ENCODE data around the gene SLC19A1.

The SLC19A1 gene

DNA sequence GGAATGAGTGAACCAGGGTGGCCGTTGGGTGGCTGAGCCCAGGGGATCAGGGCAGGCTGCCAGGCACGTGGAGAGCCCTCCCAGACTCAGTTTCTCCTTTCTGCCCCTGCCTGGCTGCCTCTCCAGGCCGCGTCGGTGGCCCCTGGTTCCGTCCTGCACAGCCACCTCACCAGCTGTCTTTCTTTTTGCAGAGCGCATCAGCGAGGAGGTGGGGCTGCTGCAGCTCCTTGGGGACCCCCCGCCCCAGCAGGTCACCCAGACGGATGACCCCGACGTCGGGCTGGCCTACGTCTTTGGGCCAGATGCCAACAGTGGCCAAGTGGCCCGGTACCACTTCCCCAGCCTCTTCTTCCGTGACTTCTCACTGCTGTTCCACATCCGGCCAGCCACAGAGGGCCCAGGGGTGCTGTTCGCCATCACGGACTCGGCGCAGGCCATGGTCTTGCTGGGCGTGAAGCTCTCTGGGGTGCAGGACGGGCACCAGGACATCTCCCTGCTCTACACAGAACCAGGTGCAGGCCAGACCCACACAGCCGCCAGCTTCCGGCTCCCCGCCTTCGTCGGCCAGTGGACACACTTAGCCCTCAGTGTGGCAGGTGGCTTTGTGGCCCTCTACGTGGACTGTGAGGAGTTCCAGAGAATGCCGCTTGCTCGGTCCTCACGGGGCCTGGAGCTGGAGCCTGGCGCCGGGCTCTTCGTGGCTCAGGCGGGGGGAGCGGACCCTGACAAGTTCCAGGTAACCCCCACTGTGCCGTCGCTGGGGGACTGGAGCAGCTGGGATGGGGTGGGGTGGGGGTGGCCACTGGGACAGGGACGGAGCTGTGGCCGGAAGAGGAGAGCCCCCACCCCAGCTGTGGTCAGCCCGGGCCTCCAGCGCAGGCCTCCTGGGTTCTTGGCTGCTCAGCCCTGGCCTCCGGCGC is 73.9 kb downstream of the SLC19A1 start:
- no peak for DNase-seq (ENCODE audit: low read depth)
- no peak overlapping the region for H3K4me3 ChIP-seq (ENCODE audit: control insufficient read depth, low read depth, low read length)
- TF ChIP-seq, protein P1, sequence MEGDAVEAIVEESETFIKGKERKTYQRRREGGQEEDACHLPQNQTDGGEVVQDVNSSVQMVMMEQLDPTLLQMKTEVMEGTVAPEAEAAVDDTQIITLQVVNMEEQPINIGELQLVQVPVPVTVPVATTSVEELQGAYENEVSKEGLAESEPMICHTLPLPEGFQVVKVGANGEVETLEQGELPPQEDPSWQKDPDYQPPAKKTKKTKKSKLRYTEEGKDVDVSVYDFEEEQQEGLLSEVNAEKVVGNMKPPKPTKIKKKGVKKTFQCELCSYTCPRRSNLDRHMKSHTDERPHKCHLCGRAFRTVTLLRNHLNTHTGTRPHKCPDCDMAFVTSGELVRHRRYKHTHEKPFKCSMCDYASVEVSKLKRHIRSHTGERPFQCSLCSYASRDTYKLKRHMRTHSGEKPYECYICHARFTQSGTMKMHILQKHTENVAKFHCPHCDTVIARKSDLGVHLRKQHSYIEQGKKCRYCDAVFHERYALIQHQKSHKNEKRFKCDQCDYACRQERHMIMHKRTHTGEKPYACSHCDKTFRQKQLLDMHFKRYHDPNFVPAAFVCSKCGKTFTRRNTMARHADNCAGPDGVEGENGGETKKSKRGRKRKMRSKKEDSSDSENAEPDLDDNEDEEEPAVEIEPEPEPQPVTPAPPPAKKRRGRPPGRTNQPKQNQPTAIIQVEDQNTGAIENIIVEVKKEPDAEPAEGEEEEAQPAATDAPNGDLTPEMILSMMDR (IDR thresholded peaks at IDR 0.05; ENCODE audit: control insufficient read depth, insufficient read depth, low read depth, low read length, missing control alignments): no peak

DNA sequence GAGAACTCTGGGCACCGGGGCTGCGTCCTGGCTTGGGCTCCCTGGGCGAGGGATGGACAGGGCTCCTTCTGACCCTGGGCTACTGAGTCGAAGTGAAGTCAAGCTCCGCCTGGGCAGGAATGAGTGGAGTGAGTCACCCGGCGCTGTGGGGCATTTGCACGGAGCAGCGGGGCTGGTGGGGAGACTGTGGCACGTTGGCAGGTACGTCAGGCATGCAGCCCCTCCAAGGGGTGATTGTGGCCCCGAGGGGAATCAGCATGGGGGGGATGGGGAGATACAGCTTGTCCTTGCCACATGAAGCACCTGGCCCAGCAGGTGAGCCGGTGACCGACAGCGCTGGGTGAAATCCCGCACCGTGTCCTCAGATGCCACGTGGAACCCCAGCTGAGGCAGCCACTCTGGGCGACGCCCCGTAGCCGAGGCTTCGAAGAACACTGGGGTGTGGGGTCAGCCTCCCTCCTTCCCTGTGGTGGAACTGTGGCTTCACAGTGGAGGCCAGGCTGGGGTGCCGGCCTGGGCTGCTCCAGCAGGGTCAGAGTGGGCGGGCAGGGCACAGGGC is 74.9 kb downstream of the SLC19A1 start:
- no peak for DNase-seq (ENCODE audit: low read depth)
- TF ChIP-seq, protein P1 (IDR thresholded peaks at IDR 0.05; ENCODE audit: control insufficient read depth, insufficient read depth, low read depth, low read length, missing control alignments): no peak
- no peak overlapping the region for H3K4me3 ChIP-seq (ENCODE audit: control insufficient read depth, low read depth, low read length)

DNA sequence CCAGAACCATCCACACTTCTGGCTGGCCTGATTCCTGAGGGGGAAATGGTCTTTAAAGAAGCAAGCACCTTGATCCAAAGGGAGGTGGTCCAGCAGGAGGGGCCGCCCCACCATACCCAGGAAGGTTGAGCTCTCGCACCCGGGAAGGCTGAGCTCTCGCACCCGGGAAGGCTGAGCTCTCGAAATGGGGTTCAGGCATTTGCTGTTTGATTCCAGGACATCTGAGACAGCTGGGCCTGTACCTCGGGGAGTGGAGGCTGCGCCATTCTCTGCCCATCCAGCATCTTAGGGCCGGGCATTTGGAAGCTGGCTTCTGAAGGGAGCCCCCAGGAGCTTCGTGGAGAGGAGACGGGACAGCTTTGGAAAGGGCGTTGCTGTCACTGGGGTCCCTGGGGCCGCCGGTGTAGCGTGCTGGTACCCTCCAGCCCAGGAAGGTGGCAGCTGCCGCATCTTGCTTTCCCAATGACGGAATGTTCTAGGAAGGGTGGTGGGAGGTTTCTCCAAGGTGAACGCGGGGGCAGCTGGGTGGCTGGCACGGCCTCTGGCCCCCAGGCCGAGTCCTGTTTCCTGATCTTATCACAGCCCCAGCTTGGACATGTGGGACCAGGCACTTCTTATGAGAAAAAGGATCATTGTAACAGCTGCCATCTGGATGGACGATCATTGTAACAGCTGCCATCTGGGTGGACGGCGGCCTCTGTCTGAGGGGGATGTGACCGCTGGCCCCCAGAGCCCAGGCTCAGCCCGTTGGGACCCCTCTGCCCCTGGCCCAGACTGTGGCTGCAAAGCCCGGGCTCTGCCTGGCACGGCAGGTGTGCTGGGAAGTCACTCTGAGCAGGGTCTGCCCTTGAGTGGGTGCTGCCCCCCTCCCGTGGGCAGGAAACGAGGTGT is 75.7 kb downstream of the SLC19A1 start:
- no peak for DNase-seq (ENCODE audit: low read depth)
- TF ChIP-seq, protein P1 (IDR thresholded peaks at IDR 0.05; ENCODE audit: control insufficient read depth, insufficient read depth, low read depth, low read length, missing control alignments): no peak
- no peak overlapping the region for H3K4me3 ChIP-seq (ENCODE audit: control insufficient read depth, low read depth, low read length)

DNA sequence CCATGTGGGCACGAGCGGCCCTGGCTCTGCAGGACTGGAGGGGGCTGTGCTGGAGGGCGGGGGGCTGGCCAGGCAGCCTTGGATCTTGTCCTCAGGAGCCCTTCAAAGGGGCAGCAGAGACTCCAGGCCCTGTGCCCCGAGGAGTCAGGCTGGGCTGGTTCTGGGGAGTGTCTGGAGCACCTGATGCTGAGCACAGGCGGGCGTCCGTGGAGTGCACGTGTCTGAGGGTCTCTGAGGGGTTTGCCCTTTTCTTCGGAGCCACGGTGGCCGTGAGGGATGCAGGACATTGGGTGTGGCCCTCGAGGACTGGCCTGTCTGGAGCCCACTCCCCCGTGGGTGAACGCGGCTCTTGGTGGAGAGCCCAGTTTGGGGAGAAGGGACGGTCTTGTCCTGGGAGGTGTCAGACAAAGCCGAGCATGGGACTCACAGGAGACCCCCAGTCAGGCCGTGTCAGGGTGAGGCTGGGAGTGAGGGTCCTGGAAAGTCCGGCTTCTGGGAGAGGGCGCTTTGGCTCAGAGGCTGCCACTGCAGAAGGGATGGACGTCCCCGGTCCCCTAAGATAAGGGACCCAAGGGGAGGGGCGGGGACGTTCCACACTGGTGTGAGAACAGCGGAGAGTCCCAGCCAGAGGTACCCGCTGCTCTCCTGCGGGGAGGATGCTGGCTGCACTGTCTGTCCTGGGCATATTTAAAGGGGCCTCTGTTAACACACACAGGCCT is 76.5 kb downstream of the SLC19A1 start:
- no peak for DNase-seq (ENCODE audit: low read depth)
- TF ChIP-seq, protein P1 (IDR thresholded peaks at IDR 0.05; ENCODE audit: control insufficient read depth, insufficient read depth, low read depth, low read length, missing control alignments): no peak
- H3K4me3 ChIP-seq (ENCODE audit: control insufficient read depth, low read depth, low read length): no peak overlapping the region

DNA sequence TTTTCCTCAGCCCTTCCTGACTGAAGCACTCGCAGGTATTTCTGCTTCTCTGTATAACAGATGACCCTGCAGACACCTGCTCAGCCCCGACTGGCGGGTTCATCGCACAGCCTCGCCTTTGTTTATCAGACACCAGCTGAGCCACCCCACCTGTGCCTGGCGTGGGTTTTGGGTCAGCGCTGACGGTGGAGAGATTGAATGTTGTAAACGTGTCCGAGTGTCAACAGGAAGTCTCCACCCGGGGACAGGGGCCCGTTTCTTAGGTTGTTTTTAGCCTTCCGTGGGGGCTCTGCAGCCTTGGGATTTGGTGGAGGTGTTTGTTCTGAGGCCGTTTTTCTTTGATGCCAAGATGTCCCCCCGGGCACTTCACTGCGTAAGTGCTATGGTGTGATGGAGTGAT is 77.1 kb downstream of the SLC19A1 start:
- TF ChIP-seq, protein P1 (IDR thresholded peaks at IDR 0.05; ENCODE audit: control insufficient read depth, insufficient read depth, low read depth, low read length, missing control alignments): no peak
- no peak for DNase-seq (ENCODE audit: low read depth)
- no peak overlapping the region for H3K4me3 ChIP-seq (ENCODE audit: control insufficient read depth, low read depth, low read length)

DNA sequence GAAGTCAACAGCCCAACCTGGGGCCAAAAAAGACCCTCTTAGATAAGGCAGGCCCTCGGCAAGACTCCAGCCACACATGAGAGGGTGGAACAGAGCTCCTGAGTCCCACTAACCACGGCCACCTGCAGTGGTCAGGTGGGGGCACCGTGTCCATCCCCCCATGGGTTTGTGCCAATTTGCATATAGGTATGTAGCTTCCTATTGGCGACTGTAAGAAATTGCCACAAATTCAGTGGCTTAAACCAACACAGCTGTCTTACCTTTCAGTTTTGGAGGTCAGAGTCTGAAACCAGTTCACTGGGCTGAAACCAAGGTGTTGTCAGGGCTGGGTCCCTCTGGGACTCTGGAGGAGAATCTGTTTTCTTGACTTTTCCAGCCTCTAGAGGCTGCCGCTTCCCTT is 77.9 kb downstream of the SLC19A1 start:
- TF ChIP-seq, protein P1 (IDR thresholded peaks at IDR 0.05; ENCODE audit: control insufficient read depth, insufficient read depth, low read depth, low read length, missing control alignments): no peak
- DNase-seq (ENCODE audit: low read depth): no peak
- H3K4me3 ChIP-seq (ENCODE audit: control insufficient read depth, low read depth, low read length): no peak overlapping the region

Data from AG09309 (cell line).